HCT116 (cell line): ENCODE results near the gene TSPAN8. TPM values are rescaled to one million over a fixed set of nuclear protein-coding genes. Genes with fewer than 3 reads are reported as not detected.

Experiments
- ATAC-seq: fragments of 200-7000 bp; cut with Tn5 transposase; 2 replicates; pipeline ENCODE4 v1.9.1; 2020; ENCODE audit warnings: mild to moderate bottlenecking, moderate library complexity
- BruUV-seq: library from RNA; stranded (reverse); fragments of 400-500 nt; replicated peaks from 2 replicates; lab custom pipeline; 2021; lab: Mats Ljungman, UMichigan
- CTCF ChIA-PET: fragments of 300-600 bp; sonication (Branson Sonifier 250); formaldehyde crosslinking; loops from one replicate; lab custom pipeline; 2021; ENCODE audit warnings: antibody characterized with exemption; lab: Charles Lee
- POLR2A ChIA-PET: fragments of 300-600, 350-600 bp; sonication (Branson Sonifier 250); formaldehyde crosslinking; loops from one replicate; lab custom pipeline; 2021; ENCODE audit warnings: antibody characterized with exemption; lab: Charles Lee
- RAD21 ChIA-PET, 2 experiments: fragments of 300-600 bp; sonication (Branson Sonifier 250); formaldehyde crosslinking; loops; one replicate each; lab custom pipeline; 2023; ENCODE audit warnings: low total read pairs in 2 of 2; ENCODE audit not compliant: uncharacterized antibody in 2 of 2, unreplicated experiment in 2 of 2, low non-redundant PET in 1 of 2; lab: Charles Lee
- DNase-seq: peaks from one replicate; pipeline ENCODE4 v3.0.0-alpha.2; 2010; ENCODE audit warnings: low read depth, low spot score
- H2AFZ ChIP-seq: fragments of 200-600 bp; shearing (Covaris generic), sonication (generic); 2 replicates; pipeline ENCODE4 v1.6.1; 2017; ENCODE audit warnings: low read depth, mixed run types, mixed read lengths, antibody characterized with exemption, low read length; ENCODE audit not compliant: poor library complexity, severe bottlenecking
- H3K27ac ChIP-seq: 2 replicates; pipeline ENCODE4 v1.5.1; 2012; ENCODE audit warnings: low read depth, low read length
- H3K27me3 ChIP-seq: fragments of 200-600 bp; sonication (generic); 2 replicates; pipeline ENCODE4 v1.6.1; 2016; ENCODE audit warnings: mixed run types, low read length, mixed read lengths; ENCODE audit not compliant: insufficient read depth
- H3K36me3 ChIP-seq, 2 experiments: fragments of 200-500 bp in 1 of 2; fragments of 200-600 bp in 1 of 2; sonication (Bioruptor generic) in 1 of 2; sonication (generic) in 1 of 2; 2 replicates each; pipeline versions ENCODE4 v1.5.1 to v1.6.1; 2014 to 2016; ENCODE audit warnings: low read length in 2 of 2, inconsistent platforms in 1 of 2, mixed read lengths in 1 of 2, mixed run types in 1 of 2; ENCODE audit not compliant: insufficient read depth in 2 of 2, control insufficient read depth in 1 of 2
- H3K4me1 ChIP-seq, 2 experiments: fragments of 200-600 bp in 1 of 2; sonication (generic) in 1 of 2; 2 replicates each; pipeline versions ENCODE4 v1.5.1 to v1.6.1; 2012 to 2017; ENCODE audit warnings: low read length in 2 of 2, inconsistent platforms in 1 of 2, mild to moderate bottlenecking in 1 of 2, mixed read lengths in 1 of 2, mixed run types in 1 of 2, moderate library complexity in 1 of 2; ENCODE audit not compliant: insufficient read depth in 2 of 2, control insufficient read depth in 1 of 2
- H3K4me2 ChIP-seq: fragments of 200-600 bp; sonication (generic); 2 replicates; pipeline ENCODE4 v1.6.1; 2017; ENCODE audit warnings: mixed run types, low read length, mixed read lengths
- H3K4me3 ChIP-seq, 2 experiments: fragments of 200-600 bp in 1 of 2; sonication (generic) in 1 of 2; replicated peaks in 1 of 2; 2 replicates each; pipeline ENCODE4 v1.5.1; 2011 to 2016; ENCODE audit warnings: low read length in 2 of 2, control low read depth in 1 of 2, low read depth in 1 of 2, mild to moderate bottlenecking in 1 of 2, mixed read lengths in 1 of 2, mixed run types in 1 of 2
- H3K79me2 ChIP-seq: fragments of 200-600 bp; sonication (generic); 2 replicates; pipeline ENCODE4 v1.6.1; 2017; ENCODE audit warnings: mild to moderate bottlenecking, mixed run types, low read length, moderate library complexity, mixed read lengths; ENCODE audit not compliant: insufficient read depth
- H3K9ac ChIP-seq: fragments of 200-600 bp; sonication (generic); 2 replicates; pipeline ENCODE4 v1.6.1; 2016; ENCODE audit warnings: low read length, mixed read lengths
- H3K9me2 ChIP-seq: fragments of 200-600 bp; sonication (generic), shearing (Covaris generic); 2 replicates; pipeline ENCODE4 v1.6.1; 2017; ENCODE audit warnings: mixed run types, mild to moderate bottlenecking, moderate library complexity; ENCODE audit not compliant: insufficient read depth
- H3K9me3 ChIP-seq, 2 experiments: fragments of 200-500 bp in 1 of 2; fragments of 200-600 bp in 1 of 2; sonication (Bioruptor generic) in 1 of 2; sonication (generic) in 1 of 2; 2 replicates each; pipeline ENCODE4 v1.6.1; 2014 to 2017; ENCODE audit warnings: low read length in 2 of 2, mixed read lengths in 2 of 2, inconsistent platforms in 1 of 2, low read depth in 1 of 2, mild to moderate bottlenecking in 1 of 2, mixed run types in 1 of 2, moderate library complexity in 1 of 2; ENCODE audit not compliant: control insufficient read depth in 1 of 2, insufficient read depth in 1 of 2
- H4K20me1 ChIP-seq: fragments of 200-600 bp; sonication (generic), shearing (Covaris generic); 2 replicates; pipeline ENCODE4 v1.6.1; 2017; ENCODE audit warnings: mixed run types, mild to moderate bottlenecking, moderate library complexity; ENCODE audit not compliant: insufficient read depth
- EGR1 ChIP-seq: IDR thresholded peaks from 2 replicates; pipeline ENCODE4 v1.6.1; 2012; ENCODE audit warnings: low read depth
- EZH2 ChIP-seq: fragments of 200-600 bp; sonication (generic); IDR thresholded peaks from 2 replicates; pipeline ENCODE4 v1.6.1; 2017; ENCODE audit warnings: antibody characterized with exemption, mixed run types
- FOSL1 ChIP-seq: IDR thresholded peaks from 2 replicates; pipeline ENCODE4 v1.6.1; 2012; ENCODE audit warnings: low read depth
- POLR2A ChIP-seq: IDR thresholded peaks from 2 replicates; pipeline ENCODE4 v1.7.0; 2011; ENCODE audit warnings: borderline replicate concordance; ENCODE audit not compliant: insufficient read depth, insufficient read length; ENCODE audit errors: extremely low read depth
- POLR2AphosphoS5 ChIP-seq: IDR thresholded peaks from 2 replicates; pipeline ENCODE4 v1.6.1; 2011; ENCODE audit warnings: mild to moderate bottlenecking, low read depth, low read length, moderate library complexity
- RAD21 ChIP-seq: IDR thresholded peaks from 2 replicates; pipeline ENCODE4 v1.6.1; 2012; ENCODE audit warnings: low read depth, mild to moderate bottlenecking
- SIN3A ChIP-seq: IDR thresholded peaks from 2 replicates; pipeline ENCODE4 v1.6.1; 2012; ENCODE audit warnings: low read depth
- SP1 ChIP-seq: IDR thresholded peaks from 2 replicates; pipeline ENCODE4 v1.6.1; 2012; ENCODE audit warnings: low read depth
- SRF ChIP-seq: IDR thresholded peaks from 2 replicates; pipeline ENCODE4 v1.6.1; 2012; ENCODE audit warnings: low read depth
- TCF7L2 ChIP-seq: IDR thresholded peaks from 2 replicates; pipeline ENCODE4 v1.7.0; 2011; ENCODE audit warnings: borderline replicate concordance, inconsistent platforms; ENCODE audit not compliant: insufficient read depth, insufficient read length; ENCODE audit errors: extremely low read depth
- ZFX ChIP-seq: fragments of 450-650 bp; IDR thresholded peaks from 2 replicates; pipeline ENCODE4 v1.6.1; 2017
- intact Hi-C: fragments of 100-400 bp; cut with micrococcal nuclease; formaldehyde crosslinking; loops from 2 replicates; pipeline ENCODE4 v1.10.0; 2022
- total RNA-seq: library from RNA; stranded (reverse); gene quantifications from one replicate; pipeline ENCODE4 v1.2.1, GENCODE V29; 2021; ENCODE audit not compliant: unreplicated experiment
- TF ChIP-seq, protein P1 (sequence below): IDR thresholded peaks from 2 replicates; pipeline ENCODE4 v1.6.1; 2012; ENCODE audit warnings: low read depth

TSPAN8 gene
- total RNA-seq, 1 experiment from 2014 or later = 0.76 TPM

GRCh38 chr12:71186571-71187288 is 28.9 kb upstream of the TSPAN8 start:
- intact Hi-C loops = no loop called here
- Histone ChIP-seq H3K79me2 (no peaks in the 10 kb centered on the region), H3K36me3 (no peaks in the 10 kb centered on the region), H3K4me3 (no peak overlapping the region), H3K27me3 (no peaks in the 10 kb centered on the region), H3K9ac (no peak overlapping the region), H4K20me1 (no peaks in the 10 kb centered on the region)
- TF ChIP-seq SRF = no peak
- TF ChIP-seq FOSL1 = no peak
- no peak for TF ChIP-seq TCF7L2
- TF ChIP-seq EGR1 = no peak
- TF ChIP-seq RAD21 = no peak
- TF ChIP-seq EZH2 = no peak
- no peak for TF ChIP-seq ZFX
- no peak for TF ChIP-seq POLR2A
- no peak for TF ChIP-seq POLR2AphosphoS5
- TF ChIP-seq, all 23 proteins: peak for 0
- no TSS peak for BruUV-seq
- H3K9me3 ChIP-seq = no peaks in the 10 kb centered on the region
- CTCF ChIA-PET = no interaction called here
- H2AFZ ChIP-seq = no peak overlapping the region
- H3K4me1 ChIP-seq = peaks cover 0 to 11% of the 10 kb centered on the region in 2 experiments; a peak in 1 of 4 replicates
- H3K4me2 ChIP-seq = no peak overlapping the region
- RAD21 ChIA-PET = no interaction called here
- H3K27ac ChIP-seq = no peak overlapping the region
- DNase-seq (no peak), ATAC-seq (no peak)
- POLR2A ChIA-PET = no interaction called here
- H3K9me2 ChIP-seq = no peaks in the 10 kb centered on the region; the same call in 1 of the 2 replicates

GRCh38 chr12:71183846-71184245 is 26.0 kb upstream of the TSPAN8 start:
- no peak overlapping the region for H3K9ac ChIP-seq
- H3K27ac ChIP-seq = no peak overlapping the region
- ChIA-PET CTCF (no interaction called here), POLR2A (no interaction called here), RAD21 (no interaction called here)
- H3K4me3 ChIP-seq = no peak overlapping the region
- H3K4me1 ChIP-seq = peaks cover 0 to 11% of the 10 kb centered on the region in 2 experiments; a peak in 1 of 4 replicates
- no peak for TF ChIP-seq POLR2AphosphoS5
- no peak for TF ChIP-seq SP1
- TF ChIP-seq, protein P1, sequence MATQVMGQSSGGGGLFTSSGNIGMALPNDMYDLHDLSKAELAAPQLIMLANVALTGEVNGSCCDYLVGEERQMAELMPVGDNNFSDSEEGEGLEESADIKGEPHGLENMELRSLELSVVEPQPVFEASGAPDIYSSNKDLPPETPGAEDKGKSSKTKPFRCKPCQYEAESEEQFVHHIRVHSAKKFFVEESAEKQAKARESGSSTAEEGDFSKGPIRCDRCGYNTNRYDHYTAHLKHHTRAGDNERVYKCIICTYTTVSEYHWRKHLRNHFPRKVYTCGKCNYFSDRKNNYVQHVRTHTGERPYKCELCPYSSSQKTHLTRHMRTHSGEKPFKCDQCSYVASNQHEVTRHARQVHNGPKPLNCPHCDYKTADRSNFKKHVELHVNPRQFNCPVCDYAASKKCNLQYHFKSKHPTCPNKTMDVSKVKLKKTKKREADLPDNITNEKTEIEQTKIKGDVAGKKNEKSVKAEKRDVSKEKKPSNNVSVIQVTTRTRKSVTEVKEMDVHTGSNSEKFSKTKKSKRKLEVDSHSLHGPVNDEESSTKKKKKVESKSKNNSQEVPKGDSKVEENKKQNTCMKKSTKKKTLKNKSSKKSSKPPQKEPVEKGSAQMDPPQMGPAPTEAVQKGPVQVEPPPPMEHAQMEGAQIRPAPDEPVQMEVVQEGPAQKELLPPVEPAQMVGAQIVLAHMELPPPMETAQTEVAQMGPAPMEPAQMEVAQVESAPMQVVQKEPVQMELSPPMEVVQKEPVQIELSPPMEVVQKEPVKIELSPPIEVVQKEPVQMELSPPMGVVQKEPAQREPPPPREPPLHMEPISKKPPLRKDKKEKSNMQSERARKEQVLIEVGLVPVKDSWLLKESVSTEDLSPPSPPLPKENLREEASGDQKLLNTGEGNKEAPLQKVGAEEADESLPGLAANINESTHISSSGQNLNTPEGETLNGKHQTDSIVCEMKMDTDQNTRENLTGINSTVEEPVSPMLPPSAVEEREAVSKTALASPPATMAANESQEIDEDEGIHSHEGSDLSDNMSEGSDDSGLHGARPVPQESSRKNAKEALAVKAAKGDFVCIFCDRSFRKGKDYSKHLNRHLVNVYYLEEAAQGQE = no peak
- no peak for TF ChIP-seq SIN3A
- no peaks in the 10 kb centered on the region for H3K27me3 ChIP-seq
- H3K9me3 ChIP-seq = no peaks in the 10 kb centered on the region
- ATAC-seq = no peak
- no peaks in the 10 kb centered on the region; the same call in 1 of the 2 replicates for H3K9me2 ChIP-seq
- no peaks in the 10 kb centered on the region for H4K20me1 ChIP-seq
- BruUV-seq = no TSS peak
- DNase-seq = no peak
- H3K4me2 ChIP-seq = no peak overlapping the region
- no peaks in the 10 kb centered on the region for H3K36me3 ChIP-seq
- no peak overlapping the region for H2AFZ ChIP-seq
- H3K79me2 ChIP-seq = no peaks in the 10 kb centered on the region
- intact Hi-C loops = no loop called here
